HepG2 (cell line): ENCODE data around the gene SLC7A6OS. TPM values are rescaled to one million over a fixed set of nuclear protein-coding genes. Genes with fewer than 3 reads are reported as not detected.

Experiments used
- AGO2 ChIP-seq: fragments of 200-400 bp; formaldehyde crosslinking; optimal IDR thresholded peaks from 2 replicates; pipeline ENCODE3; 2017; ENCODE audit warnings: mild to moderate bottlenecking, low read depth, low read length, moderate library complexity
- AKNA ChIP-seq: sonication (generic); formaldehyde crosslinking; IDR thresholded peaks from 2 replicates; pipeline ENCODE4 v1.4.0; 2020; ENCODE audit warnings: missing genetic modification reagents, borderline replicate concordance
- ARID4A ChIP-seq: sonication (generic); formaldehyde crosslinking; IDR thresholded peaks from 2 replicates; pipeline ENCODE4 v1.5.0; 2020; ENCODE audit warnings: mild to moderate bottlenecking, missing genetic modification reagents, borderline replicate concordance
- CTCF ChIP-seq: sonication (generic); formaldehyde crosslinking; IDR thresholded peaks from 2 replicates; pipeline ENCODE4 v1.5.0; 2020; ENCODE audit warnings: mild to moderate bottlenecking, missing genetic modification reagents, moderate library complexity
- FOXC1 ChIP-seq: sonication (generic); formaldehyde crosslinking; IDR thresholded peaks from 2 replicates; pipeline ENCODE4 v1.8.0; 2022; ENCODE audit warnings: mild to moderate bottlenecking, missing genetic modification reagents, borderline replicate concordance
- FOXK1 ChIP-seq: sonication (generic); formaldehyde crosslinking; IDR thresholded peaks from 2 replicates; pipeline ENCODE4 v1.4.0; 2020; ENCODE audit warnings: low read depth, missing genetic modification reagents, borderline replicate concordance
- PREB ChIP-seq: sonication (generic); formaldehyde crosslinking; IDR thresholded peaks from 2 replicates; pipeline ENCODE4 v1.4.0; 2020; ENCODE audit warnings: missing genetic modification reagents
- TAF1 ChIP-seq: sonication (generic); formaldehyde crosslinking; IDR thresholded peaks from 2 replicates; pipeline ENCODE4 v1.4.0; 2020; ENCODE audit warnings: missing genetic modification reagents
- ZFAT ChIP-seq: sonication (generic); formaldehyde crosslinking; conservative IDR thresholded peaks from 2 replicates; pipeline ENCODE4 v1.8.1; 2023; ENCODE audit warnings: missing genetic modification reagents, inconsistent platforms
- ZFP91 ChIP-seq: sonication (generic); formaldehyde crosslinking; IDR thresholded peaks from 2 replicates; pipeline ENCODE4 v1.9.0; 2022; ENCODE audit warnings: missing genetic modification reagents, mild to moderate bottlenecking, borderline replicate concordance
- ZNF160 ChIP-seq: sonication (generic); formaldehyde crosslinking; IDR thresholded peaks from 2 replicates; pipeline ENCODE4 v1.8.0; 2022; ENCODE audit warnings: mild to moderate bottlenecking, inconsistent platforms, missing genetic modification reagents
- ZNF234 ChIP-seq: sonication (generic); formaldehyde crosslinking; conservative IDR thresholded peaks from 2 replicates; pipeline ENCODE4 v1.5.1; 2020; ENCODE audit warnings: mild to moderate bottlenecking, missing genetic modification reagents
- ZNF331 ChIP-seq: sonication (generic); formaldehyde crosslinking; IDR thresholded peaks from 2 replicates; pipeline ENCODE4 v1.4.0; 2020; ENCODE audit warnings: missing genetic modification reagents
- ZNF510 ChIP-seq: sonication (generic); formaldehyde crosslinking; IDR thresholded peaks from 2 replicates; pipeline ENCODE4 v1.4.0; 2020; ENCODE audit warnings: low read depth, mild to moderate bottlenecking, missing genetic modification reagents
- ZNF629 ChIP-seq: sonication (generic); formaldehyde crosslinking; conservative IDR thresholded peaks from 2 replicates; pipeline ENCODE4 v1.5.0; 2020; ENCODE audit warnings: missing genetic modification reagents
- polyA plus RNA-seq, 8 experiments: library from polyadenylated mRNA; depleted of rRNA in 3 of 8; stranded (reverse) in 7 of 8; unstranded in 1 of 8; fragments of >200 nt; fragmentation: Illumina TruSeq in 4 of 8; extraction: Trizol in 4 of 8; gene quantifications; 2 replicates each; pipeline versions ENCODE4 v1.2.1 to v1.2.3, GENCODE V29; 2011 to 2016; ENCODE audit warnings: low read depth in 4 of 8, missing spikeins in 1 of 8, mixed read lengths in 1 of 8; ENCODE audit not compliant: insufficient read depth in 1 of 8
- total RNA-seq, 5 experiments: library from RNA; depleted of rRNA; stranded (reverse); fragments of >200 nt; fragmentation: Illumina TruSeq; extraction: Trizol; gene quantifications; 2 replicates each; pipeline ENCODE4 v1.2.3, GENCODE V29; 2016; ENCODE audit warnings: low read depth in 1 of 5

SLC7A6OS gene
- total and polyA plus RNA-seq, 2 of the 13 experiments (the other 11 are each of a cell fraction or from before 2014, with no cell fraction given), result 11.2 to 21.5 TPM

GRCh38 chr16:68298907-68299561, 11.7 kb downstream of the SLC7A6OS start (continued):
- TF ChIP-seq CTCF (CRISPR knock-in tag), result 0 out of 2 replicates have a peak, but pooled peaks have one; percentile 11
- TF ChIP-seq ZFP91 (CRISPR knock-in tag), result no peak
- no peak for TF ChIP-seq AGO2
- no peak for TF ChIP-seq FOXK1 (CRISPR knock-in tag)
- no peak for TF ChIP-seq ZFAT (CRISPR knock-in tag)
- TF ChIP-seq ZNF629 (CRISPR knock-in tag), result no peak
- TF ChIP-seq AKNA (CRISPR knock-in tag), result no peak
- TF ChIP-seq ZNF331 (CRISPR knock-in tag), result no peak
- no peak for TF ChIP-seq ZNF510
- no peak for TF ChIP-seq FOXC1 (CRISPR knock-in tag)
- TF ChIP-seq TAF1, result no peak
- TF ChIP-seq ZNF234 (CRISPR knock-in tag), result no peak
- no peak for TF ChIP-seq ARID4A
- no peak for TF ChIP-seq PREB
- TF ChIP-seq ZNF160 (CRISPR knock-in tag), result no peak
